ENCODE measurements around the gene COG4.

The COG4 gene

GRCh38 chr16:70561623-70562022, 38.3 kb upstream of the COG4 start:
- TF ChIP-seq ZNF600 (tag by site-specific recombination; IDR thresholded peaks at IDR 0.05) (0 out of 2 replicates have a peak, but pooled peaks have one; percentile 12), ZNF777 (tag by site-specific recombination; IDR thresholded peaks at IDR 0.05; ENCODE audit: borderline replicate concordance) (no peak), ZNF248 (tag by site-specific recombination; IDR thresholded peaks at IDR 0.05) (no peak), ZFP69B (tag by site-specific recombination; IDR thresholded peaks at IDR 0.05) (no peak), ZNF624 (tag by site-specific recombination; IDR thresholded peaks at IDR 0.05) (no peak), RBAK (tag by site-specific recombination; IDR thresholded peaks at IDR 0.05) (no peak), ZNF645 (tag by site-specific recombination; IDR thresholded peaks at IDR 0.05) (no peak)
- H3K9me3 ChIP-seq (ENCODE audit: control insufficient read depth, insufficient read depth, low read depth, low read length): no peaks in the 10 kb centered on the region
- ChIA-PET CTCF (interaction anchor here (0.6 to 1.2 kb wide), 2 partner anchors 33 to 276 kb away, joined by 3 read pairs; no protein-coding TSS in a partner anchor), POLR2A (interaction anchor here (1.6 kb wide), 1 partner anchor 11 kb away, joined by 3 read pairs; no protein-coding TSS in a partner anchor)
- H3K36me3 ChIP-seq (ENCODE audit: control insufficient read depth in 2 of 2, insufficient read depth in 1 of 2, low read length in 2 of 2): peaks cover 81 to 99% of the 10 kb centered on the region in 2 experiments
- H3K4me1 ChIP-seq (ENCODE audit: control insufficient read depth, insufficient read depth, low read length): no peaks in the 10 kb centered on the region
- no peak overlapping the region for H3K4me3 ChIP-seq (ENCODE audit: low read depth, low read length)
- H3K27ac ChIP-seq (ENCODE audit: extremely low read depth, low read depth, low read length): no peak overlapping the region

- no peak overlapping the region for H3K27ac ChIP-seq (ENCODE audit: extremely low read depth, low read depth, low read length)
- H3K36me3 ChIP-seq (ENCODE audit: control insufficient read depth in 2 of 2, insufficient read depth in 1 of 2, low read length in 2 of 2): peaks cover 73 to 98% of the 10 kb centered on the region in 2 experiments
- ChIA-PET CTCF (interaction anchor here (1.1 kb wide), 1 partner anchor 23 kb away, joined by 3 read pairs; no protein-coding TSS in a partner anchor), POLR2A (no interaction called here)
- no peaks in the 10 kb centered on the region for H3K4me1 ChIP-seq (ENCODE audit: control insufficient read depth, insufficient read depth, low read length)
- no peaks in the 10 kb centered on the region for H3K9me3 ChIP-seq (ENCODE audit: control insufficient read depth, insufficient read depth, low read depth, low read length)
- H3K4me3 ChIP-seq (ENCODE audit: low read depth, low read length): no peak overlapping the region
- TF ChIP-seq ZBTB17 (tag by site-specific recombination; IDR thresholded peaks at IDR 0.05): peak; percentile 58; the same call in 1 of the 2 replicates
- TF ChIP-seq ZNF580 (tag by site-specific recombination; IDR thresholded peaks at IDR 0.05): no peak
Measured at GRCh38 chr16:70556063-70556462, 32.7 kb upstream of the COG4 start.

- H3K9me3 ChIP-seq (ENCODE audit: control insufficient read depth, insufficient read depth, low read depth, low read length): no peaks in the 10 kb centered on the region
- no peak overlapping the region for H3K27ac ChIP-seq (ENCODE audit: extremely low read depth, low read depth, low read length)
- ChIA-PET POLR2A (interaction anchor here (0.5 kb wide), 1 partner anchor 49 kb away, joined by 4 read pairs; no protein-coding TSS in a partner anchor), CTCF (interaction anchor here (0.6 to 1.0 kb wide), 3 partner anchors 10 to 99 kb away, joined by 3 to 6 read pairs (median 3); no protein-coding TSS in a partner anchor)
- TF ChIP-seq ZBTB21 (tag by site-specific recombination; IDR thresholded peaks at IDR 0.05) (no peak), ZNF639 (tag by site-specific recombination; IDR thresholded peaks at IDR 0.05) (no peak), KLF8 (tag by site-specific recombination; IDR thresholded peaks at IDR 0.05) (no peak), ZNF335 (tag by site-specific recombination; conservative IDR thresholded peaks at IDR 0.05) (no peak), SP2 (tag by site-specific recombination; IDR thresholded peaks at IDR 0.05) (no peak), ZNF23 (tag by site-specific recombination; IDR thresholded peaks at IDR 0.05; ENCODE audit: borderline replicate concordance) (no peak), ZNF514 (tag by site-specific recombination; IDR thresholded peaks at IDR 0.05) (no peak), ZNF555 (tag by site-specific recombination; conservative IDR thresholded peaks at IDR 0.05) (no peak), ZNF654 (tag by site-specific recombination; IDR thresholded peaks at IDR 0.05; ENCODE audit: low read depth) (no peak), BCL11A (tag by site-specific recombination; IDR thresholded peaks at IDR 0.05; ENCODE audit: low read depth) (no peak)
- peaks cover 65 to 99% of the 10 kb centered on the region in 2 experiments for H3K36me3 ChIP-seq (ENCODE audit: control insufficient read depth in 2 of 2, insufficient read depth in 1 of 2, low read length in 2 of 2)
- H3K4me3 ChIP-seq (ENCODE audit: low read depth, low read length): no peak overlapping the region
- H3K4me1 ChIP-seq (ENCODE audit: control insufficient read depth, insufficient read depth, low read length): no peaks in the 10 kb centered on the region
Measured at GRCh38 chr16:70553645-70554044, 30.3 kb upstream of the COG4 start.
